SK-N-SH treated with all-trans-retinoic acid at 6 μM for 48 hours (cell line): Measurements from ENCODE around the gene MUC5AC.

Experiments
- BACH2 ChIP-seq: fragments of 250-450 bp; sonication (Bioruptor Pico); IDR thresholded peaks from 2 replicates; pipeline ENCODE4 v1.9.0; 2021; ENCODE audit warnings: mild to moderate bottlenecking, borderline replicate concordance
- CREB5 ChIP-seq: fragments of 250-450 bp; sonication (Bioruptor Pico); IDR thresholded peaks from 2 replicates; pipeline ENCODE4 v1.5.1; 2020; ENCODE audit warnings: low read depth, mild to moderate bottlenecking, moderate library complexity
- GLIS3 ChIP-seq: fragments of 250-450 bp; sonication (Bioruptor Pico); IDR thresholded peaks from 2 replicates; pipeline ENCODE4 v1.5.0; 2020; ENCODE audit warnings: mild to moderate bottlenecking, moderate library complexity
- PATZ1 ChIP-seq: fragments of 250-450 bp; sonication (Bioruptor Pico); IDR thresholded peaks from 2 replicates; pipeline ENCODE4 v1.8.0; 2020; ENCODE audit warnings: mild to moderate bottlenecking, moderate library complexity, borderline replicate concordance
- RARB ChIP-seq: fragments of 250-450 bp; sonication (Bioruptor Pico); IDR thresholded peaks from 2 replicates; pipeline ENCODE4 v1.8.0; 2021; ENCODE audit warnings: mild to moderate bottlenecking, moderate library complexity
- TOX ChIP-seq: fragments of 250-450 bp; sonication (Bioruptor Pico); IDR thresholded peaks from 2 replicates; pipeline ENCODE4 v1.8.0; 2021; ENCODE audit warnings: mild to moderate bottlenecking, moderate library complexity, borderline replicate concordance
- TSHZ2 ChIP-seq: fragments of 250-450 bp; sonication (Bioruptor Pico); IDR thresholded peaks from 2 replicates; pipeline ENCODE4 v1.5.0; 2020; ENCODE audit warnings: mild to moderate bottlenecking, moderate library complexity
- ZC3H10 ChIP-seq: fragments of 250-450 bp; sonication (Bioruptor Pico); IDR thresholded peaks from 2 replicates; pipeline ENCODE4 v1.5.1; 2021; ENCODE audit warnings: mild to moderate bottlenecking, moderate library complexity
- ZFP3 ChIP-seq: fragments of 250-450 bp; sonication (Bioruptor Pico); IDR thresholded peaks from 2 replicates; pipeline ENCODE4 v1.5.0; 2020; ENCODE audit warnings: mild to moderate bottlenecking, moderate library complexity
- ZFP30 ChIP-seq: fragments of 450-650 bp; formaldehyde crosslinking; IDR thresholded peaks from 2 replicates; pipeline ENCODE4 v1.5.0; 2022; ENCODE audit warnings: mild to moderate bottlenecking, moderate library complexity
- ZNF70 ChIP-seq: fragments of 450-650 bp; formaldehyde crosslinking; IDR thresholded peaks from 2 replicates; pipeline ENCODE4 v1.5.0; 2020; ENCODE audit warnings: mild to moderate bottlenecking, moderate library complexity
- ZNF8 ChIP-seq: fragments of 450-650 bp; formaldehyde crosslinking; IDR thresholded peaks from 2 replicates; pipeline ENCODE4 v1.5.0; 2020; ENCODE audit warnings: mild to moderate bottlenecking, moderate library complexity

- TF ChIP-seq PATZ1 (CRISPR knock-in tag) (no peak), BACH2 (no peak), ZNF8 (no peak), CREB5 (no peak), RARB (CRISPR knock-in tag) (no peak), ZFP3 (CRISPR knock-in tag) (no peak), ZFP30 (CRISPR knock-in tag) (no peak), TSHZ2 (CRISPR knock-in tag) (no peak), ZNF70 (CRISPR knock-in tag) (no peak), GLIS3 (CRISPR knock-in tag) (no peak), TOX (no peak), ZC3H10 (CRISPR knock-in tag) (no peak)
These were observed 73.0 kb downstream of the MUC5AC start for GRCh38 chr11:1230456-1231395.
